ENCODE data around the gene TMTC3.

The TMTC3 gene

GRCh38 chr12:88227263-88227662 is 85.2 kb downstream of the TMTC3 start:
- TF ChIP-seq ZBTB7A (IDR thresholded peaks at IDR 0.05; ENCODE audit: low read depth) (no peak), USF1 (IDR thresholded peaks at IDR 0.05) (no peak), CREB1 (IDR thresholded peaks at IDR 0.05; ENCODE audit: low read depth) (no peak), EP300 (IDR thresholded peaks at IDR 0.05; ENCODE audit: borderline replicate concordance) (no peak), CEBPB (IDR thresholded peaks at IDR 0.05) (no peak), RAD21 (IDR thresholded peaks at IDR 0.05; ENCODE audit: low read depth) (no peak), NFIC (IDR thresholded peaks at IDR 0.05) (no peak), TAF1 (IDR thresholded peaks at IDR 0.05; ENCODE audit: low read depth) (no peak), MAX (IDR thresholded peaks at IDR 0.05) (no peak), TEAD4 (IDR thresholded peaks at IDR 0.05) (no peak), EGR1 (IDR thresholded peaks at IDR 0.05) (no peak), YY1 (IDR thresholded peaks at IDR 0.05; ENCODE audit: low read depth) (no peak), FOXM1 (IDR thresholded peaks at IDR 0.05; ENCODE audit: borderline replicate concordance, low read depth) (no peak), TCF12 (IDR thresholded peaks at IDR 0.05; ENCODE audit: low read depth) (no peak)
- TF ChIP-seq, protein P1, sequence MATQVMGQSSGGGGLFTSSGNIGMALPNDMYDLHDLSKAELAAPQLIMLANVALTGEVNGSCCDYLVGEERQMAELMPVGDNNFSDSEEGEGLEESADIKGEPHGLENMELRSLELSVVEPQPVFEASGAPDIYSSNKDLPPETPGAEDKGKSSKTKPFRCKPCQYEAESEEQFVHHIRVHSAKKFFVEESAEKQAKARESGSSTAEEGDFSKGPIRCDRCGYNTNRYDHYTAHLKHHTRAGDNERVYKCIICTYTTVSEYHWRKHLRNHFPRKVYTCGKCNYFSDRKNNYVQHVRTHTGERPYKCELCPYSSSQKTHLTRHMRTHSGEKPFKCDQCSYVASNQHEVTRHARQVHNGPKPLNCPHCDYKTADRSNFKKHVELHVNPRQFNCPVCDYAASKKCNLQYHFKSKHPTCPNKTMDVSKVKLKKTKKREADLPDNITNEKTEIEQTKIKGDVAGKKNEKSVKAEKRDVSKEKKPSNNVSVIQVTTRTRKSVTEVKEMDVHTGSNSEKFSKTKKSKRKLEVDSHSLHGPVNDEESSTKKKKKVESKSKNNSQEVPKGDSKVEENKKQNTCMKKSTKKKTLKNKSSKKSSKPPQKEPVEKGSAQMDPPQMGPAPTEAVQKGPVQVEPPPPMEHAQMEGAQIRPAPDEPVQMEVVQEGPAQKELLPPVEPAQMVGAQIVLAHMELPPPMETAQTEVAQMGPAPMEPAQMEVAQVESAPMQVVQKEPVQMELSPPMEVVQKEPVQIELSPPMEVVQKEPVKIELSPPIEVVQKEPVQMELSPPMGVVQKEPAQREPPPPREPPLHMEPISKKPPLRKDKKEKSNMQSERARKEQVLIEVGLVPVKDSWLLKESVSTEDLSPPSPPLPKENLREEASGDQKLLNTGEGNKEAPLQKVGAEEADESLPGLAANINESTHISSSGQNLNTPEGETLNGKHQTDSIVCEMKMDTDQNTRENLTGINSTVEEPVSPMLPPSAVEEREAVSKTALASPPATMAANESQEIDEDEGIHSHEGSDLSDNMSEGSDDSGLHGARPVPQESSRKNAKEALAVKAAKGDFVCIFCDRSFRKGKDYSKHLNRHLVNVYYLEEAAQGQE (IDR thresholded peaks at IDR 0.05; ENCODE audit: low read depth): no peak

GRCh38 chr12:88227871-88228270 is 85.8 kb downstream of the TMTC3 start:
- TF ChIP-seq TCF12 (IDR thresholded peaks at IDR 0.05; ENCODE audit: low read depth) (no peak), USF1 (IDR thresholded peaks at IDR 0.05) (no peak)

DNA sequence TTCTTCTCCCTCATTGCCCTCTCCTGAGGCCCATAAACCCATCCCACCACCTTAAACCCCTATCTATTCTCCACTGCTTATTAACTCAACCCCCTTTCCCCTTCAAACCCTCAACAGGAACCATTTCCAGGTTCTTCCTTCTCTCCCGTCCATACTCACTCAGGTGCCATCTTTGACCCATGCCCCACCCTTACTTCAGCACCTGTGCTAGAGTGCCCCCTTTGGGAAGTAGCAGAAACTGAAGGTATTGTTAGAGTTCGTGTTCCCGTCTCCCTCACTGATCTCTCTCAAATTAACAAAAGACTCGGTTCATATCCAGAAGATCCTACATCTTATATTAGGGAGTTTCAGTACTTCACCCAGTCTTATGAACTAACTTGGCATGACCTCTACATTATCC is 86.6 kb downstream of the TMTC3 start:
- TF ChIP-seq CEBPB (IDR thresholded peaks at IDR 0.05) (no peak), TCF12 (IDR thresholded peaks at IDR 0.05; ENCODE audit: low read depth) (no peak), RAD21 (IDR thresholded peaks at IDR 0.05; ENCODE audit: low read depth) (no peak), MAX (IDR thresholded peaks at IDR 0.05) (no peak), USF1 (IDR thresholded peaks at IDR 0.05) (no peak), ZBTB7A (IDR thresholded peaks at IDR 0.05; ENCODE audit: low read depth) (no peak), FOXM1 (IDR thresholded peaks at IDR 0.05; ENCODE audit: borderline replicate concordance, low read depth) (no peak), YY1 (IDR thresholded peaks at IDR 0.05; ENCODE audit: low read depth) (no peak), TEAD4 (IDR thresholded peaks at IDR 0.05) (no peak), EGR1 (IDR thresholded peaks at IDR 0.05) (no peak), CREB1 (IDR thresholded peaks at IDR 0.05; ENCODE audit: low read depth) (no peak), EP300 (IDR thresholded peaks at IDR 0.05; ENCODE audit: borderline replicate concordance) (no peak), NFIC (IDR thresholded peaks at IDR 0.05) (no peak), TAF1 (IDR thresholded peaks at IDR 0.05; ENCODE audit: low read depth) (no peak)
- TF ChIP-seq, protein P1 (IDR thresholded peaks at IDR 0.05; ENCODE audit: low read depth): no peak

- TF ChIP-seq TCF12 (IDR thresholded peaks at IDR 0.05; ENCODE audit: low read depth): no peak
Measured at GRCh38 chr12:88230271-88230670, 88.2 kb downstream of the TMTC3 start.

GRCh38 chr12:88235183-88235833 is 93.2 kb downstream of the TMTC3 start:
- TF ChIP-seq TAF1 (IDR thresholded peaks at IDR 0.05; ENCODE audit: low read depth): no peak
- no peak for TF ChIP-seq CEBPB (IDR thresholded peaks at IDR 0.05)
- TF ChIP-seq ZBTB7A (IDR thresholded peaks at IDR 0.05; ENCODE audit: low read depth): no peak
- TF ChIP-seq CREB1 (IDR thresholded peaks at IDR 0.05; ENCODE audit: low read depth): no peak
- TF ChIP-seq TEAD4 (IDR thresholded peaks at IDR 0.05): no peak
- TF ChIP-seq RAD21 (IDR thresholded peaks at IDR 0.05; ENCODE audit: low read depth): no peak
- no peak for TF ChIP-seq USF1 (IDR thresholded peaks at IDR 0.05)
- no peak for TF ChIP-seq EP300 (IDR thresholded peaks at IDR 0.05; ENCODE audit: borderline replicate concordance)
- TF ChIP-seq, protein P1 (IDR thresholded peaks at IDR 0.05; ENCODE audit: low read depth): no peak
- no peak for TF ChIP-seq NFIC (IDR thresholded peaks at IDR 0.05)
